Ectodermal cell (in vitro differentiated cells): ENCODE results near the gene NBAS.
"Not testable (repeated sequence)": the region's sequence is repeated elsewhere in the genome, so short reads cannot be mapped to it uniquely, and the experiment has no call there.

Experiments
- H3K27ac ChIP-seq: 2 replicates; pipeline ENCODE4 v1.7.0; 2013; ENCODE audit warnings: mild to moderate bottlenecking, low read depth, low read length; ENCODE audit not compliant: insufficient read depth, poor library complexity, severe bottlenecking
- H3K27me3 ChIP-seq: 2 replicates; pipeline ENCODE4 v1.7.0; 2013; ENCODE audit warnings: mild to moderate bottlenecking, low read length; ENCODE audit not compliant: insufficient read depth, control insufficient read depth, poor library complexity, severe bottlenecking
- H3K36me3 ChIP-seq: one replicate; pipeline ENCODE4 v1.7.0; 2013; ENCODE audit warnings: low read length; ENCODE audit not compliant: control insufficient read depth, insufficient read depth
- H3K4me1 ChIP-seq: one replicate; pipeline ENCODE4 v1.7.0; 2013; ENCODE audit warnings: low read length; ENCODE audit not compliant: control insufficient read depth, insufficient read depth
- H3K4me3 ChIP-seq: 2 replicates; pipeline ENCODE4 v1.7.0; 2013; ENCODE audit warnings: low read depth, low read length, control low read depth; ENCODE audit not compliant: insufficient read depth
- H3K9me3 ChIP-seq: 2 replicates; pipeline ENCODE4 v1.7.0; 2013; ENCODE audit warnings: mild to moderate bottlenecking, low read length, moderate library complexity; ENCODE audit not compliant: control insufficient read depth
- WGBS, 2 experiments: methylation state at CpG; one replicate each; pipeline ENCODE4 v1.1.7; 2013; ENCODE audit warnings: missing lambda C conversion rate in 2 of 2; 5-methylcytosine and 5-hydroxymethylcytosine counted together

The NBAS gene

GRCh38 chr2:15531095-15531854, 29.9 kb downstream of the NBAS start:
- H3K9me3 ChIP-seq = no peaks in the 10 kb centered on the region
- H3K4me1 ChIP-seq = no peaks in the 10 kb centered on the region
- H3K4me3 ChIP-seq = no peak overlapping the region
- no peak overlapping the region for H3K27ac ChIP-seq
- no peaks in the 10 kb centered on the region for H3K27me3 ChIP-seq
- 92 to 95% methylated on average over 6 to 7 of the region's 7 CpGs for WGBS, 2 experiments
- H3K36me3 ChIP-seq = peaks cover 6% of the 10 kb centered on the region

GRCh38 chr2:15527074-15527739, 33.9 kb downstream of the NBAS start:
- no peaks in the 10 kb centered on the region for H3K27me3 ChIP-seq
- H3K36me3 ChIP-seq = peaks cover 6% of the 10 kb centered on the region
- no peaks in the 10 kb centered on the region for H3K4me1 ChIP-seq
- no peak overlapping the region for H3K27ac ChIP-seq
- 87 to 91% methylated on average over 6 of the region's 6 CpGs for WGBS, 2 experiments
- no peak overlapping the region for H3K4me3 ChIP-seq
- H3K9me3 ChIP-seq = no peaks in the 10 kb centered on the region

- Histone ChIP-seq H3K4me1 (no peaks in the 10 kb centered on the region), H3K4me3 (no peak overlapping the region), H3K27ac (no peak overlapping the region), H3K9me3 (no peaks in the 10 kb centered on the region), H3K27me3 (no peaks in the 10 kb centered on the region), H3K36me3 (no peaks in the 10 kb centered on the region)
- WGBS, 2 experiments = 92 to 100% methylated on average over 1 to 2 of the region's 2 CpGs
Measured at GRCh38 chr2:15521641-15522181, 39.4 kb downstream of the NBAS start.

- H3K27ac ChIP-seq = no peak overlapping the region
- H3K36me3 ChIP-seq = no peaks in the 10 kb centered on the region
- H3K27me3 ChIP-seq = no peaks in the 10 kb centered on the region
- no peaks in the 10 kb centered on the region for H3K9me3 ChIP-seq
- no peak overlapping the region for H3K4me3 ChIP-seq
- no peaks in the 10 kb centered on the region for H3K4me1 ChIP-seq
- WGBS, 2 experiments = 86 to 97% methylated on average over 4 to 5 of the region's 5 CpGs
Measured at GRCh38 chr2:15520346-15520745, 40.8 kb downstream of the NBAS start.

- not testable (repeated sequence) for H3K4me3 ChIP-seq, H3K27me3 ChIP-seq, H3K36me3 ChIP-seq, H3K4me1 ChIP-seq, H3K27ac ChIP-seq, H3K9me3 ChIP-seq
- WGBS, 2 experiments = 97 to 98% methylated on average over 2 to 3 of the region's 3 CpGs
Measured at GRCh38 chr2:15518759-15519158, 42.4 kb downstream of the NBAS start.

GRCh38 chr2:15517793-15518192, 43.3 kb downstream of the NBAS start:
- Histone ChIP-seq H3K27ac (no peak overlapping the region), H3K27me3 (no peaks in the 10 kb centered on the region), H3K9me3 (no peaks in the 10 kb centered on the region), H3K4me1 (no peaks in the 10 kb centered on the region), H3K4me3 (no peak overlapping the region), H3K36me3 (no peaks in the 10 kb centered on the region)
- 83 to 100% methylated on average over 1 of the region's 2 CpGs for WGBS, 2 experiments

- Histone ChIP-seq H3K4me3 (no peak overlapping the region), H3K27ac (no peak overlapping the region), H3K27me3 (no peaks in the 10 kb centered on the region), H3K9me3 (no peaks in the 10 kb centered on the region), H3K4me1 (no peaks in the 10 kb centered on the region), H3K36me3 (no peaks in the 10 kb centered on the region)
- WGBS, 2 experiments = 93 to 100% methylated on average over 1 of the region's 1 CpG
Measured at GRCh38 chr2:15511686-15512085, 49.4 kb downstream of the NBAS start.

GRCh38 chr2:15510552-15510951, 50.6 kb downstream of the NBAS start:
- no peaks in the 10 kb centered on the region for H3K9me3 ChIP-seq
- 91% methylated on average over 1 of the region's 1 CpG; no CpG with 5 or more reads in 1 of the 2 experiments for WGBS, 2 experiments
- no peak overlapping the region for H3K4me3 ChIP-seq
- no peak overlapping the region for H3K27ac ChIP-seq
- H3K4me1 ChIP-seq = no peaks in the 10 kb centered on the region
- no peaks in the 10 kb centered on the region for H3K36me3 ChIP-seq
- H3K27me3 ChIP-seq = no peaks in the 10 kb centered on the region

- Histone ChIP-seq H3K27ac (no peak overlapping the region), H3K4me3 (no peak overlapping the region), H3K36me3 (no peaks in the 10 kb centered on the region), H3K4me1 (no peaks in the 10 kb centered on the region), H3K27me3 (no peaks in the 10 kb centered on the region), H3K9me3 (no peaks in the 10 kb centered on the region)
- 90 to 91% methylated on average over 3 of the region's 3 CpGs for WGBS, 2 experiments
Measured at GRCh38 chr2:15510131-15510530, 51.0 kb downstream of the NBAS start.

GRCh38 chr2:15507697-15508096, 53.4 kb downstream of the NBAS start:
- WGBS, 2 experiments = 90 to 94% methylated on average over 2 of the region's 3 CpGs
- Histone ChIP-seq H3K27me3 (no peaks in the 10 kb centered on the region), H3K36me3 (no peaks in the 10 kb centered on the region), H3K4me3 (no peak overlapping the region), H3K9me3 (no peaks in the 10 kb centered on the region), H3K4me1 (no peaks in the 10 kb centered on the region), H3K27ac (no peak overlapping the region)
